ENCODE measurements around the gene GSTA2.

DNA sequence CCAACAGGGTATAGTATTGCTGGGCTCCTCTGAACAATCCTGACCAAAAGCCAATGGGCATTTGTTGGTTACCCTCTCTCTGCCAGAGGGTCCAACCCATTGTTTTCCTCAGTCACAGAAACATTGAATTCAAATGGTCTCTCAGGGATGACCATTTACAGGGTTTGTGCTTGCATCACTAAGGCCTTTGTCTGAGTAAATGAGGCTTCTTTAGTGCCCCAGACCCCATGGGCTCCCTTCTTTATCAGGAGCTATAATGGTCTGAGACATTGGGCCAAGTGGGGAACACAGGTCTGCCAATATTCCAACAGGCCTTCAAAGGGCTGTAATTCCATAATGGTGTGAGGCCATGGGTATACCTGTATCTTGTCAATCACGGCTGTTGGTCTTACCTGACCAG, 27.1 kb downstream of the GSTA2 start:
- TF ChIP-seq, protein P1, sequence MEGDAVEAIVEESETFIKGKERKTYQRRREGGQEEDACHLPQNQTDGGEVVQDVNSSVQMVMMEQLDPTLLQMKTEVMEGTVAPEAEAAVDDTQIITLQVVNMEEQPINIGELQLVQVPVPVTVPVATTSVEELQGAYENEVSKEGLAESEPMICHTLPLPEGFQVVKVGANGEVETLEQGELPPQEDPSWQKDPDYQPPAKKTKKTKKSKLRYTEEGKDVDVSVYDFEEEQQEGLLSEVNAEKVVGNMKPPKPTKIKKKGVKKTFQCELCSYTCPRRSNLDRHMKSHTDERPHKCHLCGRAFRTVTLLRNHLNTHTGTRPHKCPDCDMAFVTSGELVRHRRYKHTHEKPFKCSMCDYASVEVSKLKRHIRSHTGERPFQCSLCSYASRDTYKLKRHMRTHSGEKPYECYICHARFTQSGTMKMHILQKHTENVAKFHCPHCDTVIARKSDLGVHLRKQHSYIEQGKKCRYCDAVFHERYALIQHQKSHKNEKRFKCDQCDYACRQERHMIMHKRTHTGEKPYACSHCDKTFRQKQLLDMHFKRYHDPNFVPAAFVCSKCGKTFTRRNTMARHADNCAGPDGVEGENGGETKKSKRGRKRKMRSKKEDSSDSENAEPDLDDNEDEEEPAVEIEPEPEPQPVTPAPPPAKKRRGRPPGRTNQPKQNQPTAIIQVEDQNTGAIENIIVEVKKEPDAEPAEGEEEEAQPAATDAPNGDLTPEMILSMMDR (IDR thresholded peaks at IDR 0.05), result no peak
- TF ChIP-seq POLR2A (IDR thresholded peaks at IDR 0.05), result no peak

Data from esophagus squamous epithelium (tissue), 4 donors.